GM19240 (cell line): ENCODE data around the gene MBNL1.

Experiments used
- DNase-seq: peaks from one replicate; pipeline ENCODE4 v3.0.0; 2011; ENCODE audit warnings: low spot score; ENCODE audit not compliant: insufficient read length

MBNL1 gene

GRCh38 chr3:152296382-152296781 lies 27.7 kb downstream of the MBNL1 start:
- no peak for DNase-seq

DNA sequence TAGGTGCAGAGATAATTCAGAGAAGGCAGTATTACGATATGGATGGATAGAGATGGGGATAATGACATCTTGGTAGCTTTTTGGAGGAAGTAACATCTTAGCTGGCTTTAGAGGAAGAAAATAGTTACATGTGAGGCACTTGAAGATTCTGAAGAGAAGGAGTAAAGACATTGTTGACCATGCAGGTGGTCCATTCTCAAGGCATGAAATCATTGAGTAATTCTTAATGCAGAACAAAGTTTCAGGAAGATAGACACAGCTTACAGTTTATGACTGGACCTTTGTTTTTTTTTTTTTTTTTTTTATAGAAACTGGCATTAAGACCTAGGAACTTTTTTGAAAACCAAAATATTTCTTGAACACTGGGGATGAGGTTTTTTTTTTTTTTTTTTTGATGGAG lies 28.2 kb downstream of the MBNL1 start:
- DNase-seq, result no peak

- DNase-seq, result no peak
Measured at GRCh38 chr3:152298393-152299248, 29.9 kb downstream of the MBNL1 start.

DNA sequence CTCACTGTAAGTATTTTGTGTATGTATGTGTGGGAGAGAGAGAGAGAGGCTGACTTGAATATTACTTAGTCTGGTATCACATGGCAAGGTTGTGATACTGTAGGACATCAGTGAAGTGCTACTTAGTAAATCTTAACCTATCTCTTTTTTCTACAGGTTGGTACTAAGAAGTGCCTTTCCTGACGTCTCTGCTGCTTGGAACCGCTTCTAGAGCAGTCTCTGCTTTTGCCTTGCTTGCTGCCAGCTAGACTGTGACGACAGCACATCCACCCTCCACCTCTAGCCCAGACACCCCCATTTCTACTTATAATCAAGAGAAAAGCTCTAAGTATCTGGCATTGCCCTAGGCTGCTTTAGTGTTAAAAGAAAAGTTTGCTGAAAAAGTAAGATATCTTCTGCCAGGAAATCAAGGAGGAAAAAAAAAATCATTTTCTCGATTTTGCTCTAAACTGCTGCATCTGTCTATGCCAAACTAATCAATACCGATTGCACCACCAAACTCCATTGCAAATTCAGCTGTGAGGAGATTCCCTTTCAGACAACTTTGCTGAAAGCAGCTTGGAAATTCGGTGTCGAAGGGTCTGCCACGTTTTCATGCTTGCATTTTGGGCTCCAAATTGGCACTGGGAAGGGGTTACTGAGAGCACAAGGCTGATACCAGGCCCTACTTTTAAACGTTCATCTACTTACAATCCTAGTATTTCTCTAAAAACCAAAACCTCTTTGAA lies 30.7 kb downstream of the MBNL1 start:
- DNase-seq, result no peak

GRCh38 chr3:152300029-152300731 lies 31.5 kb downstream of the MBNL1 start:
- no peak for DNase-seq

- DNase-seq, result no peak
Measured at GRCh38 chr3:152301745-152302181, 33.0 kb downstream of the MBNL1 start.

GRCh38 chr3:152302521-152303021 lies 33.8 kb downstream of the MBNL1 start:
- no peak for DNase-seq

DNA sequence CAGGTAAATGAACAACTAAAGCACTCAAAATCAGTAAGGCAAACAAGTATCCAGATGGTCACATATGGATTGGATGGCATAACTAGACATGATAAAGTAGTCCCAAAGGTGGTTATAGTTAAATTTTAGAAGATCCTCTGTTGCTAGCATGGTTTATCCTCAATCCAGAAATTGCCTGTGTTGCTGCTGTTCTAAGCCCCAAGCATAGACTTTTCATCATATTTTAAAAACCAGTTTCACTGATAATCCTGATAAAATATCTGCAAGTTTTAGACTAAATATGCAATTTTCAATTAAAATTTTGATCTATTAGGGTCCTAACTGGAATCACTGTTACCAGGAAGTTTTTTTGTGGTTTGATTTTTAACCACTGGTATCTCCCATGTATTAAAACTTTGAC lies 35.4 kb downstream of the MBNL1 start:
- DNase-seq, result no peak

DNA sequence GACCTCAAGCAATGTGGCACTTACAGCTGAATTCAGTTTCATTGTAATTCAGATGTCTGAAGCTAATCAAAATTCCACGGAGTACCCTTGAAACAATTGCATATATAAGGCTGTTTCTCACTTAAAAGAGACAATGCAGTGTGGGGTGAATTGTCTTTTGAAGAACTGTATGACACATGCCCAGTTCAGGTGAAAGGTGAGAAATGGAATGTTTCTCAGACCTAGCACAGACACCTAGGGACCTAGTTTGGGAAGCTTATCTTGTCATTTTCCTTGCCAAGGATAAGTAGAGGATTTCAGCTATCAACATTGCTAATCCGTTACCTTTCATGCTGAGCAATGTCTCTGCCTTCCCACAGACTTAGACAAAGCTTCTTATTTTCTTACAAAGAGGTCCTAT lies 36.3 kb downstream of the MBNL1 start:
- no peak for DNase-seq

GRCh38 chr3:152307829-152308474 lies 39.2 kb downstream of the MBNL1 start:
- DNase-seq, result no peak

GRCh38 chr3:152308475-152308844 lies 39.7 kb downstream of the MBNL1 start:
- DNase-seq, result no peak

- no peak for DNase-seq
Measured at GRCh38 chr3:152309031-152309430, 40.3 kb downstream of the MBNL1 start.

DNA sequence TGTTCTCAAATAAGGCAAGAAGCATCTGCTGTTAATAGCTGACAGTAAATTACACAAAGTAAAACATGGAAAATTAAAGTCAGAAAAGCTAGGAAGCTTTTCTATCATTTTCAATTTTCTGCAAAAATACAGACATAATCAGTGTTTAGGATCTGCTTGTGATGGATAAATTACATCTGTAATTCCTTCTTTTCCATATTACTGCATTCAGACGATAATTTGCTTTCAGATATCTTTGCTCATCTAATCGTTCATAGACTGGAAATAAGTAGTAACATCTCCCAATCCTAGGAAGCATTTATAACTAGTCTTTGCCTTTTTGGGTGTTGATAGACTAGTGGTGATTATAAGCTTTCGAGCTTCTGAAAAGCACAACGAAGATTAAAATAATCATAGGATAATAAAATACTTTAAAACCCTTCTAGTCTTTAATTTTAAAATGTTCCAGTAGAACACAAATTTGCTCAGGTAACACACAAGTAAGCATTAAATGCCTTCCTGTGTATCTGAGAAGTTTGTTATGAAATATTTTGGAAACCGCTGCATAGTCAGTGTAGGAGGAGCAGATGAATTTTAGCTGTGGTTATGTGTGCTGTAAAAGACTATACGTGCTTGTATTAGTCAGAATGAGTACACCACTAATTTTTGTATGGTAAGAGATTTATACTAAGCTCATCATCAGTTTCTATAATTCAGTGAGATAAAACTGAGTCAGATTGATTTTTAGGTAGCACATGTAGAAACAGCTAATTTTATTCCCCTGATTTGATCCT lies 41.0 kb downstream of the MBNL1 start:
- DNase-seq, result no peak

DNA sequence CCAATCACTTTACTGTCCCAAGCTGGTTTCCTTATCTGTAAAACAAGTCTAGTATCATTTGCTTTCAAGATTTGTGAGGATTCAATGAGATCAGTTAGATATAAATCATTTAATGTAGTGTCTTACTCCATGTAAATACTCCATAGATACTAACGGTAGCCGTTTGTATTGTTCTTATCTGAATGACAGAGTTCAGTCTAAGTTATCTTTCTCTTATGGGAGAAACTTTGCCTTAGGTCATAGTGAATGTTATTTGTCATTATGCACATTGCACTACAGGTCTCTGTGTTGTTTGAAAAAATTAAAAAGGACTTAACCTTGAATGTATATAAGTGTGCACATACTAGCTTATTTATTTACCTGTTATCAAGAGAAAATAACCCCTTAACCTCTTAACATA lies 44.7 kb downstream of the MBNL1 start:
- no peak for DNase-seq

- no peak for DNase-seq
Measured at GRCh38 chr3:152313914-152314313, 45.2 kb downstream of the MBNL1 start.

GRCh38 chr3:152314677-152315353 lies 46.1 kb downstream of the MBNL1 start:
- DNase-seq, result no peak

- no peak for DNase-seq
Measured at GRCh38 chr3:152315623-152316022, 46.9 kb downstream of the MBNL1 start.

DNA sequence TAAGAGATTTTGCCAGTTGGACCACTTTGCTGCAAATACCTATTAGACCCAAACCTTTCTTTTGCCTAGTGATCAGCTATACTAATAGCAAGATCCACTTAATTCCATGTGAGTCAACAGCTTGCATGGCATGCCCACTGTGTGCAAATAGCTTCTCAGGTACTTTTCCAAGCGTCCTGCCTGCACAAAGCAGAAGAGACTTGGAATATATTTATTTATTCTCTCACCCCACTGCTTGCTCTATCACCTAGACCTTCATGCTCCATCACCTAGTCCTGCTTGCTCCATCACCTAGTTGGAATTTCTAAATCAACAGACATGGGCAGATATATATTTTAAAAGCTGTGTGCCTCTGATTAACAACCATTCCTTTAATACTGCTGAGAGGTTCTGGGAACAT lies 47.6 kb downstream of the MBNL1 start:
- DNase-seq, result no peak

GRCh38 chr3:152317184-152317583 lies 48.5 kb downstream of the MBNL1 start:
- no peak for DNase-seq

DNA sequence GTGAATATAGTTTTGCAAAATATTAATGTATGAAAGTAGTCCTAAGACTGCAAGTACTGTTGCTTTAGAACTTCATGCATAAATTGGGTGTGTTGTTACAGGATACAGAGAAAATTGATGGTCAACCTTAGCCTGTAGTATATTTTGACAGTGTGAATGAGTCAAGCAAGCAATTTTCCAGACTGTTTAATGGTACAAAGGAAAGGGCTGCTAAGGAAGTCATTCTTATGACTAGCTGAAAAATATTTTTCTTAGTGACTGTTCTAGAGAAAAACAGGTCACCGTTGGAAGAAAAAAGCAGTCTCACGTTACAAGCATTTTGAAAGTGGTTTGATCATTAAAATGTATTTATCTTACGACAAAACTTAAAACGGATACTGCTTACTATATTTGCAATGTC lies 49.2 kb downstream of the MBNL1 start:
- DNase-seq, result no peak
